ENCODE data around the gene ZNF750.

Gene ZNF750

DNA sequence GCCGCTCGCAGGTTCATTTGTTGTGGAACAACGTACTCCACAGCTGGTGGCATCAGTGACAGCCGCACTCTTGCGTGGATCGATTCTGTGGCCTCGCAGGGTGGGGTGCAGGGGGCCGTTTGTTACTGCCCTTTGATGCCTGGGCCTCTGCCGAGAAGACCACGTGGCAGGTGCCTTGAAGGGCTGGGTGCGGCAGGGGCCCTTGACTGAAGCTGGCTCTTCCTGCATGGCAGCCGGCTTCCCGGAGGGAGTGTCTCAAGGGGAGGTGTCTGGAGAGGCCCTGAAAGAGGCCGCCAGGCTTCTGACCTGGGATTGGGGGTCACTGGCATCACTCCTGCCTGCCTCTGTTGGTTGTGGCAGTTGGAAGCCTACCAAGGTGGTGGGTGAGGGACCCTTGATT lies 44.2 kb downstream of the ZNF750 start:
- DNase-seq (ENCODE audit: low read depth): no peak
- TF ChIP-seq, protein P1, sequence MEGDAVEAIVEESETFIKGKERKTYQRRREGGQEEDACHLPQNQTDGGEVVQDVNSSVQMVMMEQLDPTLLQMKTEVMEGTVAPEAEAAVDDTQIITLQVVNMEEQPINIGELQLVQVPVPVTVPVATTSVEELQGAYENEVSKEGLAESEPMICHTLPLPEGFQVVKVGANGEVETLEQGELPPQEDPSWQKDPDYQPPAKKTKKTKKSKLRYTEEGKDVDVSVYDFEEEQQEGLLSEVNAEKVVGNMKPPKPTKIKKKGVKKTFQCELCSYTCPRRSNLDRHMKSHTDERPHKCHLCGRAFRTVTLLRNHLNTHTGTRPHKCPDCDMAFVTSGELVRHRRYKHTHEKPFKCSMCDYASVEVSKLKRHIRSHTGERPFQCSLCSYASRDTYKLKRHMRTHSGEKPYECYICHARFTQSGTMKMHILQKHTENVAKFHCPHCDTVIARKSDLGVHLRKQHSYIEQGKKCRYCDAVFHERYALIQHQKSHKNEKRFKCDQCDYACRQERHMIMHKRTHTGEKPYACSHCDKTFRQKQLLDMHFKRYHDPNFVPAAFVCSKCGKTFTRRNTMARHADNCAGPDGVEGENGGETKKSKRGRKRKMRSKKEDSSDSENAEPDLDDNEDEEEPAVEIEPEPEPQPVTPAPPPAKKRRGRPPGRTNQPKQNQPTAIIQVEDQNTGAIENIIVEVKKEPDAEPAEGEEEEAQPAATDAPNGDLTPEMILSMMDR (IDR thresholded peaks at IDR 0.05; ENCODE audit: insufficient read depth, low read depth, low read length, missing control alignments): no peak
- H3K4me3 ChIP-seq (ENCODE audit: low read length): no peak overlapping the region

DNA sequence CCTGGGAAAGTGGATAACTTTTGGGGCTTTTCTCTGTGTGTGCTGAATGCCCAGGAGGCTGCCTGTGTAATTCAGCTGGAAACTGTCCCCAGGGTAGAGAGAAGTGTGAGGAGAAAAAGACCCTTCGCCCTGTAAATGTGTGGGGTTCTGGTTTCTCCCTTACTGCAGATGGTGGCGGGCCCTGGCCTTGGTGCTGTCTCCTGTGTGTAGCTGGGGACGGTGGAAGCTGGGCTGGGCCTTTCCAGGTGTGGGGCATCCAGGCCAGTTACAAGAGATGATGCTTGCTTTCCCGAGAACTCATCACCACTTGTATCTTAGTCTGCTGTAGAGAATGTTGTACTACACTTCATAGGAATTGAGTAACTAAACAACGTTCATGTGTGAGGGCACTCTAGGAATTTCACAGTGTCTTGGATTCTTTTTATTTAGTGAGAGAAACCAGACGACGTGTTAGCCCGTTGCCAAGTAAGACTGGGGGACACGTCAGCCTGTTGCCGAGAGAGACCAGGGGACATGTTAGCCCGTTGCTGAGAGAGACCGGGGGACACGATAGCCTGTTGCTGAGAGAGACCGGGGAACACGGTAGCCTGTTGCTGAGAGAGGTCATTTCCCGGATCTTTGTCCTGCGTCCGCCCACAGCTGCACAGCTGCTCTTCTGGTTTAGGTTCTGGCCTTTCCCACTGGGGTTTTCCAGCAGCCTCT lies 44.9 kb downstream of the ZNF750 start:
- TF ChIP-seq, protein P1 (IDR thresholded peaks at IDR 0.05; ENCODE audit: insufficient read depth, low read depth, low read length, missing control alignments): no peak
- DNase-seq (ENCODE audit: low read depth): no peak
- no peak overlapping the region for H3K4me3 ChIP-seq (ENCODE audit: low read length)

DNA sequence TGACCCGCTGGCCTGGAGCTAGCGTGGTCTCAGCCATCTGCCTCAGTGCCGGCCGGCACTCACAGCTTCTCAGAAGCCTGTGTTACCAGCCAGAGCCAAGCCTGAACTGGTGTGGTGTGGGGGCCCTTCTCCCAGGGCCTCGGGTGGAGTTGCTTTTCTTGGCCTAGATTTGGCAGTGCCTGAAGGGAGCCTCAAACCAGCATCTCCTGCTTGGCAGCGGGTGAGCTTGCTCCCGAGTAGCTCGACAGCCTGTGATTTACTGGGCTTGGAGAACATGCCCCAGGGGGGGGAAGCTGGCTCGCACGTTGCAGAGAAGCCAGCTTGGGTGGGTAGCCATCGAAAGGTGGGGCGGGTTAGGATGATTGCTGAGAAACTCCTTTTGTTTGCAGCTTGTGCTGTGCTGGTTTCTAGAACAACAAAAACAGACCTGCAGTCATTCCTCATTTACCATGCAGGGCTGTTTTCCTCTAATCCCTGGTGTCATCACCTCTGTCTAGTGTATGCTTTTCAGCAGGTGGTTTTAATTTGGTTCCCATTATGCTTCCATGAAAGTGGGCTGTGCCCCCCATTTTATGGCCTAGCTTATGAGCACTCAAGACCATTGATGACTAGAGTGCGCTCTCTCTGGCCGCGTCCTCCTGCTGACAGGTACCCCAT lies 45.7 kb downstream of the ZNF750 start:
- peak; percentile 76 for DNase-seq (ENCODE audit: low read depth)
- no peak overlapping the region for H3K4me3 ChIP-seq (ENCODE audit: low read length)
- TF ChIP-seq, protein P1 (IDR thresholded peaks at IDR 0.05; ENCODE audit: insufficient read depth, low read depth, low read length, missing control alignments): no peak

DNA sequence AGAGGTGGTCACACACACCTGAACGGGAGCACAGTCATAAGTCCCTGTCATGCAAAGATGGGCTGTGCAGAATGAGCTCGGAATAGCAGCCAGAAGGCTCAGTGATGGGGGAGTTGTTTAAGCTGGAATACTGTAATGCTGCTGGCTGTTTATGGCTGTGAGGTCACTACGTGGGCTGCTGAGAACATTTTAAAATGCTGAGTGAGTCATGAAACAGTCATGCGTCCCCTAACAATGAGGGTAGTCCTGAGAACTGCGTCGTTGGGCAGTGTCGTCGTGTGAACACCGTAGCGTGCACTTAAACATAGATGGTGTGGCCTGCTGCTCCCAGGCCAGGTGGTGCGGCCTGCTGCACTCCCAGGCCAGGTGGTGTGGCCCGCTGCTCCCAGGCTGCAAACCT lies 48.3 kb downstream of the ZNF750 start:
- DNase-seq (ENCODE audit: low read depth): peak; percentile 77
- no peak overlapping the region for H3K4me3 ChIP-seq (ENCODE audit: low read length)
- TF ChIP-seq, protein P1 (IDR thresholded peaks at IDR 0.05; ENCODE audit: insufficient read depth, low read depth, low read length, missing control alignments): no peak

DNA sequence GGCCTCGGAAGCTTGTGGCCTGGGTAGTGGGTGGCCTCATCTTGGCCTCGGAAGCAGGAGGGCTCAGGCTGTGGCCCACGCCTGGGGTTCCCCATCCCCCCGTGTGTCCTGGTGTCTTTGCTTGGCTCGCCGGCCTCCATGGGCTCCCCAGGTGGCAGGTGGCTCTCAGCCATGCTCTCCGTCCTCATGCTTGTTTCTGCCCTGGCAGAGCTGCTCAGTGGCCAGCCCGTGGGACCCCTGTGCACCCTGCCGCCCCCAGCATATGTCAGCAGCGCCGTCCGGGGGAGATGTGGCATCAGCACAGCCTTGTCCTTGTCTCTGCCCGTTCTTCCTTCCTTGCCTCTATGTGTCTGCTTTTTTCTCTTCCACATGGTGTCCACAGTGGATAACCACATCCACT lies 49.4 kb downstream of the ZNF750 start:
- H3K4me3 ChIP-seq (ENCODE audit: low read length): no peak overlapping the region
- DNase-seq (ENCODE audit: low read depth): no peak
- TF ChIP-seq, protein P1 (IDR thresholded peaks at IDR 0.05; ENCODE audit: insufficient read depth, low read depth, low read length, missing control alignments): no peak

DNA sequence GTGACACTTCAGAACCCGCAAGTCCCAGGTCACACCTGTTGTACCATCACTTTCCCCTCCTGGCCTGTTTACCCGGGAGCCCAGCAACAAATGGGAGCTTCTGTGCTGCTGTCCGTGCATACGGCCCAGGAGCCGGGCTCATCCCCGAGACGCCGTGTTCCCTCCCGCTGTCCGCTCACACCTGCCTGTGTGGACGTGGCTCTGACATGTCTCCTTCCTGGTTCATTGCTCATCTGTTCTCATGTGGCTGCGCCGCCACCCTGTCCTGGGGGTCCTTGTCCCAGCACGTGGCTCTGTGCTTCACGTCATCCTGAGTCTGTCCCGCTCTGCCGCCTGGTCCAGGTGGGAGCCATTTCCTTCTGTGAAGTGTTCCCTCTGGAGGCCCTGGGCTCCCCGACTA lies 50.0 kb downstream of the ZNF750 start:
- no peak for DNase-seq (ENCODE audit: low read depth)
- TF ChIP-seq, protein P1 (IDR thresholded peaks at IDR 0.05; ENCODE audit: insufficient read depth, low read depth, low read length, missing control alignments): no peak
- no peak overlapping the region for H3K4me3 ChIP-seq (ENCODE audit: low read length)
